ENCODE data around the gene TRAPPC1.
"Not testable (repeated sequence)": the region's sequence is repeated elsewhere in the genome, so short reads cannot be mapped to it uniquely, and the experiment has no call there.

TRAPPC1 gene, protein sequence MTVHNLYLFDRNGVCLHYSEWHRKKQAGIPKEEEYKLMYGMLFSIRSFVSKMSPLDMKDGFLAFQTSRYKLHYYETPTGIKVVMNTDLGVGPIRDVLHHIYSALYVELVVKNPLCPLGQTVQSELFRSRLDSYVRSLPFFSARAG

DNA sequence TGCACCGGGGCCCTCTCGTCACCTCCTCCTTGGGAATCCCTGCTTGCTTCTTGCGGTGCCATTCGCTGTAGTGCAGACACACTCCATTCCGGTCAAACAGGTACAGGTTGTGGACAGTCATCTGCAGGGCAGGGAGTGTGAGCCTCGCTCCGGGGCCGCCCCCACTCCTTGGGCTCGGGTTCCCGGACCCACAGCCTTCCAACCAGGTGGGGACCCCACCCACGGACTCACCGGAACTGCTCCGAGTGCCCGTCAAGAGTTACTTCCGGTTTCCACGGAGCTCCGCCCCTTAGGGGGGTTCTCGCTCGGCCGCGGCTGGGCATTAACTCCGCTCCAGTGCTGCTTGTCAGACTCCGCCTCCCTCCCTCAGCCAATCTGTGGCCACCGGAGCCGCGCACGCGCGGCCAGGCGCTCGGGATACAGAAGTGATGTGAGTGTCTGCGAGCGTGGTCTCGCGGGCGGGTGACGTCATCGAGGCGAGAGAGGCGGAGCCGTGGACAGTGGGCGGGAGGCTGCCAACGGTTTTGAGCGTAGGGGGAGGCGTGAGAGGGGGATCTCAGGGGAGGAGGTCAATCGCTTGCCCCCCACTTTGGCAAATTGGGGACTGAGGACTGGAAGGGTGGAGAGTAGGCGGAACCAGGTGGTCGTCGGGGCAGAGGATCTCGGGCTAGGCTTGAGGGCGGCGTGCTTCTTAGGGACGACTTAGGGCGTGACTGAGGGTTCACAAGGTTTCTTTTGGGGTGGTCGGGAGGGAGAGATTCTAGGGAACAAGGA lies at the start of gene TRAPPC1, which contains the start of gene CNTROB:
TSS of gene TRAPPC1 (minus strand) at position 238 of the 774 bp plus-strand sequence. CDS start at position 121, 117 bp downstream.
TSS of gene CNTROB (plus strand) at position 498 of the 774 bp plus-strand sequence. CDS start 874 bp downstream, outside the sequence.
- DNase-seq: peak; percentile 99

DNA sequence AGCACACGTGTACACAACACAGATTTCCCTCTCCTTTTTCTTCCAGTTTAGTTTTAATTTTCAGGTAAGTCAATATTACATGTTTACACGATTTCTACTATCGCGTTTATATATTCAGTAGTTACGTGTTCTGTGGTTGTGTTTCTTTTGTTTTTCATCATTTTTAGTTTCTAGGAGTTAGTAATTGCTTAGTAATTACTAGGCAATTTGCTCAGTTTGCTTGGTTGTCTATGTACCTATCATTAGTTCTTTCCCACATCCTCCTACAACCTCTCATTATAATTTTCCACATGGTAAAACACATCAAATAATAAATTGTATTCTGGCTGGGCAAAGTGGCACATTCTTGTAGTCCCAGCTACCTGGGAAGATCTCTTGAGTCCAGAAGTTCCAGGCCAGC lies 46.1 kb upstream of the TRAPPC1 start:
- no peak for DNase-seq

DNA sequence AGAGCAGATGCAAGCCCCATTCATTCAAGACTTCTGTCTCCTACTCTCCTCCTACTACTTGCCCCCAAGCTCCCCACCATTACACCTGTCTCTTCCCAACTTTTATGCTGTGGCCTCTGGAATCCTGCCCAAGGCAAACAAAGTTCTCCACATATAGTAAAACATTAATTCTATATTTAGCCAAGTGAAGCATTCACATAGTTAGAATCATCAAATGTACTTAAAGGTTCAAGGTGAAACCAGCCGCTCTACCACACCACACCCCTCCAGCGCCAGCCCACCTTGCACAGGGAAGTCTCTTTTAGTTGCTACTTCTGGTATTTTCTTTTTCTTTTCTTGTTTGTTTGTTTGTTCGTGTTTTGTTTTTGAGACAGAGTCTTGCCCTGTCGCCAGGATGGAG lies 45.3 kb upstream of the TRAPPC1 start:
- no peak for DNase-seq

DNA sequence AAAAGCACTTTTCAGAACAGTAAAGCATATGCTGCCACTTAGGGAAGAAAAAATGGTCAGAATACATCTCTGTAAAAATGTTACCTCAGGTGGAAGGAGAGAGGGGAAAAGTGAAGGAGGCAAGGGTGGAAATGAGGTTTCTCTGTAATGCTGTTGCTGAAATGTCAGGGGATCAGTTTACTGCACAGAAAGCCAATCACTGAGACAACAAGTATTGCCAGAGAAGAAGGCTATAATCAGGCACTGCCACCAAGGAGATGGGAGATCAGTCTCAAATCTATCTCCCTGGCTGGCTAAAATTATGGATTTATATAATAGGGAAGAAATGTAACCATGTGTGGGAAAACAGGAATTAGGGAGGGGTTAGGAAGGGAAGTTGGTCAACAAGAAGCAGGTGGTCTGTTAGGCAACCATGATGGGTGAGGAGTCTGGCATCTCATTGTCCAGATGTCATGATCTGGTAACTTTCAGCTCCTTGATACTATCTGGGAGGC lies 42.9 kb upstream of the TRAPPC1 start:
- DNase-seq: no peak

DNA sequence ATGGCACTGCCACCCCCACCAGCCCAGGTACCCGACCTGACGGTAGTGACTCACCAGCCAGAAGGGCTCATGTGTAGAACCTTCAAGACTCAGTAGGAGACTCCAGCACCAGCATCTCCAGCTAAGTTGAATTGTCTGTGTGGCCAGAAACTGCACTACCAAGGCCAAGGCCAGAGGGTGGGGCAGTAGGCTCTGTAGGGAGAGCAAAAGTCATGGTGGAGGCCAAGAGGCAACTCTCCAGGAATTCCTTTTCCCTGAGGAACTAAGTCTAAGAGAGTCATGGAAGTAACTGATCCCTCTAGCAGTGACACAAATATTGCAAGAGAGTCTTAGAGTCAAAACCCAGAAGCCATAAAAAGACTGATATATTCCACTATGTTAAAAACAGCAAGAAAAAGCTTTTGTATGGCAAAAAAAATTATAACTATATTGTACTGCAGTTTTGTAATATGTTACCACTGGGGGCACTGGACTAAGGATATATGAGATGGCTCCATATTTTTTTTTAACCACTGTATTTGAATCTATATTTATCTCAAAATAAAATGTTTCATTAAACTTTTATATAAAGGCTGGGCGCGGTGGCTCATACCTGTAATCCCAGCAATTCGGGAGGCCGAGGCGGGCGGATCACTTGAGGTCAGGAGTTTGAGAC lies 40.5 kb upstream of the TRAPPC1 start:
- DNase-seq: no peak

DNA sequence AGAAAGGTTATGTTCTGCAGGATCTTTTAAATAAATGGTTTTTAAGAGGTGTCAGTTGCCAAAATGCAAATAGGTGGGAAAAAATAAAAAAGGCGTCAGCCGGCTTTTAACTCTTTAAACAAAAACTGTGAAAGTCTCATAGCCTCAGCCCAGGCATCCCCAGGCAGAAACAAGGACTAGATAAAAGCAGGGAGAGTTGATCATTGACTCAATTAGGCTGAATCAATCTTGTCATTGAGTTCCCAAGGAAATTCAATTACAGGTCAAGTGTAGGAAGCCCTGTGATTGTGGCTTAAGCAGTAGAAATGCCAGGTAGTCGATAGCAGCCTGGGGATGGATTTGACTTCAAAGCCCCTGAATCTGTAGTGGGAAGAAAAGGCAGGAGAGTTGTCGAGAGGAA lies 39.9 kb upstream of the TRAPPC1 start:
- no peak for DNase-seq

DNA sequence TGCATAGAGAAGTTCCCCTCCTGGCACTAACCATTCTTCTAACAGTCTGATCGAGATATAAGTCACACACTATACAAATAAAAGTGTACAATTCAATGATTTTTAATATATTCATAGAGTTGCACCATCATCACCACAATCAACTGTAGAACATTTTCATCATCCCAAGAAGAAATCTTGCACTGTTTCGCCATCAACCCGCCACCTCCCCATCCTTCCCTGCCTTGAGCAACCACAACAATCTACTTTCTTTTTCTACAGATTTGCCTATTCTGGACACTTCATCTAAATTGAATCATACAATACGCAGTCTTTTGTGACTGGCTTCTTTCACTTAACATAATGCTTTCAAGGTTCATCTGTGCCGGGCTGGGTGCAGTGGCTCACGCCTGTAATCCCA lies 37.7 kb upstream of the TRAPPC1 start:
- DNase-seq: no peak

DNA sequence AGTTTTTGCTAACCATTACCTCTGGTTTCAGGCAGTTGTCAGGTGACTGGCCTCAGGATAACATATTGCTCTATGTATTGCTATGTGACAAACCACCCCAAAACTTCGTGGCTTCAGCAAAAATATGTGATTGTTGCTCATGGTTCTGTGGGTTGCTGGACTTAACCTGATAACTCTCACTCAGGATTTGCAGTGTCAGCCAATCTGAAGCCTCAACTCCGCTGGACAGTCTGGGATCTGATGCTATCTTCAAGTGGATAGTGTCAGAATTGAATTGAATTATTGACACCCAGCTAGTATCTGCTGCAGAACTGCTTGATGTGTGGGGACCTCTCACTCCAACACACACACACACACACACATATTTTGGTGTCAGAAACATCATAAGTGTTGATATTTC lies 36.0 kb upstream of the TRAPPC1 start:
- DNase-seq: no peak

DNA sequence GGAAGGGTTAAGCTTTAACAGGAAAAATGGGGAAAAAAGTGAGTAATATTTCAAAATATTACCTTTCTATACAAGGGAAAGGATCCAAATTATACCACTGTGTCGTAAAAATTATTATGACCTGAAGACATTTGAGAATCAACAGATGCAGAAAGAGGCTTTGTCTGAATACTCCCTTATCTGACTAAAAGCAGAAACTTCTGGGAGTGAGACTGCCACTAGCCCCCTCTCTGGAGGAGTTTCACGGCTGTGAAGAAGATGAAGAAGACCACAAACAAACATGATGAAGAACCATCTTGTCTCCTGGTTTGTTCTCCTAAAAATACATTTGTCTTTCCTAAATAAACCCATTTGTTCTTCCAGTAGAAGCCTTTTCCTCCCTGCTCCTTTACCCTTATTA lies 29.7 kb upstream of the TRAPPC1 start:
- DNase-seq: no peak

DNA sequence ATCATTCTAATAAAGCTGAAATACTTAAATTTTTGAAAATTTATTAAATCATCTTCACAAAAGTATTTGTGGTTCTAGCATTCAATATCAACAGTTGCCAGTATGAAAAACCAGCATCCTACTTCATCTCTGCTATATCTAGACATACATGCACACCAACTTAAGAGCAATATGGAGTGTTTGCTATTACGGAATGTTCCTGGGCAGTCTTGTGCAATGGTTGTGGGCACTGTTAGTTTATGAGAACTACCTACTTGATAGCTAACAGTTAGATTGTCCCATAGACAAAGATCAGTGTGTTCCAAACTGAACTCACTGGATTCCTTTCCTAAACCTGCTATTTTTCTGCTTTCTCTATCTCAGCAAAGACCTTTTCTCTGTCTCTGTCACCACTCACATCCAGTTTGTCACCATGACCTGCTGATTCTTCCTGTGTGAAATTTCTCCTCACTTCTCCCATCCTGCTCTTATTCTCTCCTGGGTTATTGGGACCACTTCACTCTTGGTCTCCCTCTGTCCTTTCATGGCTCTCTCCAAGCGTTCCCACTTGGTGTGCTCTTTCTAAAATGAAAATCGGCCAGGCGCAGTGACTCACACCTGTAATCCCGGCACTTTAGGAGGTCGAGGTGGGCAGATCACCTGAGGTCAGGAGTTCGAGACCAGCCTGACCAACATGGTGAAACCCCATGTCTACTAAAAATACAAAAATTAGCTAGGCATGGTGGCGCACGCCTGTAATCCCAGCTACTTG lies 27.9 kb upstream of the TRAPPC1 start:
- DNase-seq: no peak

DNA sequence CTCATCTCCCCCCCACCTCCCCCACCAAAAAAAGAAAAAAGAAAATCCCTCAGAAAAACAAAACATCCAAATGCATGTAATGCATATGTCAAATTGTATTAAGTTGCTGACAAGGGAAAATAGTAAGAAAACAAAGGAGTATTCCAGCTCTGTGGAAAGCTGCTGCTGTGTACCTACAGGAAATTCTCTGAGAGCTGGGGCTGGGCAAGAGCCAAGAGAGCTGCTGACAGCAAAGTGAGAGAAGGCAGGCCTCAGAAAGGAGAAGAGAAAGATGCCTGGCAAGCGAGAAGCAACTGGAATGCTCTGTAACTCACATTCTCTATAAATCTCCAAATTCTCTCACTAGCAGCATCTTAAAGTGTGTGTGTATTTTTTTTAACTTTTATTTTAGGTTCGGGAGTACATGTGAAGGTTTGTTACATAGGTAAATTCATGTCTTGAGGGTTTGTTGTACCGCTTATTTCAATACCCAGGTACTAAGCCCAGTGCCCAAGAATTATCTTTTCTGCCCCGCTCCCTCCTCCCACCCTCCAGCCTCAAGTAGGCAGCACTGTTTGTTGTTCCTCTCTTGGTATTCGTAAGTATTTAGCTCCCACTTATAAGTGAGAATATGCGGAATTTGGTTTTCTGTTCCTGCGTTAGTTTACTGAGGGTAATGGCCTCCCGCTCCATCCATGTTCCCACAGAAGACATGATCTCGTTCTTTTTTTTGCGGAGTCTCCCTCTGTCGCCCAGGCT lies 24.7 kb upstream of the TRAPPC1 start:
- DNase-seq: no peak

DNA sequence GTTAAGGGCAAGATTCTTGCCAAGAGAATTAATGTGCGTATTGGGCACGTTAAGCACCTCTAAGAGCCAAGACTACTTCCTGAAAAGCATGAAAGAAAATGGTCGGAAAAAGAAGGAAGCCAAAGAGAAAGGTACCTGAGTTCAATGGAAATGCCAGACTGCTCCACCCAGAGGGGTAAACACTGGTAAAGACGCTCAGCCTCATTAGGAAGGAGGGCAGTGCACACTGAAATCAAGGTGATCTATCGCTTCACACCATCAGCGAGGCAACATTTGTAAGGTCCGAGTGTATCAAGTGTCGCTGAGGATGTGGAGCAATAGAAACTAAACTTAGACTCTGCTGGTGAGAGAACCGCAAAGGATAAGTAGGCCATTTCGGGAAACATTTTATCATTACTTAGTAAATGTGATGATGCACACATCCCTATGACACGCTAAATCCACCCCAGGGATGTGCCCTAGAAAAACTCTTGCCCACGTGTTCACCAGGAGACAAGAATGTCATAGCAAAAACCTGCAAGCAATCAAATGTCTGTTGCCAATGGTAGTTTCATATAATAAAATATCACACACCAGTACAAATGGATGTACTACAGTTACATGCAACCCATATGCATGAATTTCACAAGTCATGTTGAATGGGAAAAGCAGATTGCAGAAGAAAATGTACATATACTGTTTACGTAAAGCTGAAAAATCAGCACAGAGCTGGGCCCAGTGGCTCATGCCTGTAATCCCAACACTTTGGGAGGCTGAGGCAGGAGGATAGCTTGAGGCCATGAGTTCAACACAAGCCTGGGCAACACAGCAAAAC lies 23.9 kb upstream of the TRAPPC1 start:
- DNase-seq: no peak

DNA sequence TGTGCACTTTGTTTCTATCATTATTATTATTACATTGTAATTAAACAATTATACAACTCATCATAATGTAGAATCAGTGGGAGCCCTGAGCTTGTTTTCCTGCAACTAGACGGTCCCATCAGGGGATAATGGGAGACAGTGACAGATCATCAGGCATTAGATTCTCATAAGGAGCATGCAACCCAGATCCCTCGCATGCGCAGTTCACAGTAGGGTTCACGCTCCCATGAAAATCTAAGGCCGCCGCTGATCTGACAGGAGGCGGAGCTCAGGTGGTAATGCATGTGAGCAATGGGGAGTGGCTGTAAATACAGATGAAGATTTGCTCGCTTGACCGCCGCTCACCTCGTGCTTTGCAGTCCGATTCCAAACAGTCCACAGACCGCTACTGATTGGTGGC lies 21.5 kb upstream of the TRAPPC1 start:
- DNase-seq: not testable (repeated sequence)

DNA sequence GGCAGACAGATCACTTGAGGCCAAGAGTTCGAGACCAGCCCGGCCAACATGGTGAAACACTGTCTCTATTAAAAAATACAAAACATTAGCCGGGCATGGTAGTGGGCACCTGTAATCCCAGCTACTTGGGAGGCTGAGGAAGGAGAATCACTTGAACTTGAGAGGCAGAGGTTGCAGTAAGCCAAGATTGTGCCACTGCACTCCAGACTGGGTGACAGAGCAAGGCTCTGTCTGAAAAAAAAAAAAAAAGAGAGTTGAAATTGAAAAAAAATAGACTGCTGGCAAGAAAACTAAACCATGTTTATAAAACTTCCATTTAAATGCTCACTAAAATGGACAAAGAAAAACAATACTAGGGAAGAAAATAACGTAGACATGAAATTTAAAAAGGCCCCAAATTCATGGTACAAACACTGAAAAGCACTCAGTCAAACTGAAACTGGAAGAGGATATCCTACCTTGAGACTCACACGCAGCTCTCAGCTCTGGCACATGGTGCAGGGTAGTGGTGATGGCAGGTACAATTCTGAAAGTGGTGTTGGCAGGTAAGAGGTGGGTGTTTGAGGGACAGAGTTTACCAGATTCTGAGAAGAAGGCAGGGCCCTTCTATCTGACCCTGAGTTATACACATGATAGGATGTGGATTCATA lies 19.5 kb upstream of the TRAPPC1 start:
- DNase-seq: no peak

DNA sequence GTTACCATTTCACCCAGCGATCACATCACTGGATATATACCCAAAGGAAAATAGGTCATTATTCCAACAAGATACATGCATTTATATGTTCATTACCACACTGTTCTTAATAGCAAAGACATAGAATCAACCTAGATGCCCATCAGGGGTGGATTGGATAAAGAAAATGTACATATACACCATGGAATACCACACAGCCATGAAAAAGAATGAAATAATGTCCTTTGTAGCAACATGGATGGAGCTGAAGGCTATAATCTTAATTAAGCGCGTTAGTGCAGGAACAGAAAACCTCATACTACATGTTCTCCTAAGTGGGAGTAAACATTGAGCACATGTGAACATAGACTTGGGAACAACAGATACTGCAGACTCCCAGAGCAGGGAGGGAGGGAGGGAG lies 18.8 kb upstream of the TRAPPC1 start:
- no peak for DNase-seq

DNA sequence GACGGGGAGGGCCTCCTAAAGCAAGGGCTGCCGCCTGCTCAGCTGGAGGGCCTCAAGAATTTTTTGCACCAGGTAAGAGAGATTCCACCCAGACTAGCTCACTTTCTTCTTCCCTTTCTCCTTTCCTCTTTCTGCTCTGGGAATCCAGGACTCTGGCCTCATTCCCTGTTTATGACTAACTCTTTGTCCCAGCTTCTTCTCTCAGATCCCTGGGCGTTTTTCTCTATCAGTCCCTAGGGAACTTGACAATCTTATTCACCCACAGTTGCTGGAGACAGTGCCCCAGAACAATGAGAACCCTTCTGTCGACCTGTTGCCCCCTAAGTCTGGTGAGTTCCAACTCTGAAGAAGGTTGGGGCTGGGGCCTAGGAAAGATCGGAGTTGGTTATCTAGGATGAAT lies 15.9 kb upstream of the TRAPPC1 start:
- DNase-seq: no peak

DNA sequence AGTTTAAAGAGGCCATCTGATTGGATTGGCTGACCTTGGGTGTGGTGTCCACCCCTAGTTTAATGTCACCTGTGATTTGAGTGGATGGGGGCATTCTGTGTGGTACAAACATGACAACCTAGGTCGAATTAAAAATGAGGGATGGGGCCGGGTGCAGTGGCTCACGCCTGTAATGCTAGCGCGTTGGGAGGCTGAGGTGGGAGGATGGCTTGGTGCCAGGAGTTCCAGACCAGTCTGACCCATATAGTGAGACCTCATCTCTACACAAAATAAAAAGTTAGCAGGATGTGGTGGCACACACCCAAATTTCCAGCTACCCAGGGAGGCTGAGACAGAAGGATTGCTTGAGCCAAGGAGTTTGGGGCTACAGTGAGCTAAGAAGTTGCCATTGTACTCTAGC lies 14.7 kb upstream of the TRAPPC1 start:
- DNase-seq: no peak

DNA sequence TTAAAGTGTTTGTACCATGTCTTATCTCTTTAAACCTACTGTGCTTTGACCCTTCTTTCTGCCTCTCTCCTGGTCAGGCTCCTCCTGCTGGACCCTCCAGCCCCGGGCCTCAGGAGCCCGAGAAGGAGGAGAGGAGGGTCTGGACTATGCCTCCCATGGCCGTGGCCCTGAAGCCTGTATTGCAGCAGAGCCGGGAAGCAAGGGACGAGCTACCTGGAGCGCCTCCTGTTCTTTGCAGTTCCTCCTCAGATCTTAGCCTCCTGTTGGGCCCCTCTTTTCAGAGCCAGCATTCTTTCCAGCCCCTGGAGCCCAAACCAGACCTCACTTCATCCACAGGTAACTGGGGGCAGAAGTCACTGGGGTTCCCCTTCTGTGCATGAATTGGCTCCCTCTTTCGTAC lies 13.9 kb upstream of the TRAPPC1 start:
- DNase-seq: no peak

DNA sequence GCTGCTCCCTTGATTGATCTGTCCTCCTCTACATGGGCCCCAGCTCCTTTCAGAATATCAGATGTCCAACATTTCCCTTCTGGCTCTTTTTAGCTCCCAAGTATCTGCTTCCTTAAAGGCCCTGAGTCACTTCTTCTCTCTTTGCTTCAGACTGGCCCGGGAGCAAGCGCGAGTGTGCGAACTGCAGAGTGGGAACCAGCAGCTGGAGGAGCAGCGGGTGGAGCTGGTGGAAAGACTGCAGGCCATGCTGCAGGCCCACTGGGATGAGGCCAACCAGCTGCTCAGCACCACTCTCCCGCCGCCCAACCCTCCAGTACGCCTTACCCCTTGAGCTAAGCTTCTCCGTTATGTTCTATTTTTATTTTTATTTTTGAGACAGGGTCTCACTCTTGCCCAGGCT lies 12.6 kb upstream of the TRAPPC1 start:
- DNase-seq: no peak

DNA sequence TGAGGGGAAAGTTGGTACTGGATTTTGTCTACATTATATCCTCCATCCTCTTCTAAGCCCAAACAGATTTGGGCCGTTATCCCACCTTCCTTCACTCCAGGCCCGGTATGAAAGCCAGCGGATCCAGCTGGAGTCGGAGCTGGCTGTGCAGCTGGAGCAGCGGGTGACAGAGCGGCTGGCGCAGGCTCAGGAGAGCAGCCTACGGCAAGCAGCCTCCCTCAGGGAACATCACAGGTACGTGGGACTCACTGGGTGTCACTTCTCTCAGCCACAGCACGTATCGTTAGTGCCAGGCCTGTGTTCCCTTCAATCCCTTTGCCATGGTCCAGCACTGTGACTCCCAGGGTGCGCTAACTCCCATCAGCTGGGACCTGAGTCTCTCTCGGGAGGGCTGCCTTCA lies 11.5 kb upstream of the TRAPPC1 start:
- DNase-seq: no peak

DNA sequence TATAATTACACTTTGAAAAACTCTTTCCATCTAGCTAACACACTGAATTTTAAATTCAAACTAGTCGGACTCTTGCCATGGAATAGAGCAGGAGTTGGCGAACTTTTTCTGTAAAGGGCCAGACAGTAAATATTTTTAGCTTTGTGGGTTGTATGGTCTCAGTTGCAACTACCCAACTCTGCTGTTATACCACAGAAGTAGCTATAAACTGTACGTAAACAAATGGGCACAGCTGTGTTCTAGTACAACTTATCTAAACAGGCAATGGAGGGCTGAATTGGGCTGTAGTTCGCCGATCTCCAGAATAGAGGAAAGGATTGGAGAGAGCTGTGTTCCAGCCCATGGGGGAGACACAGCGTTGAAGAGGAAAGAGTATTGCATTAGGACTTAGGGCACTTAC lies 9.0 kb upstream of the TRAPPC1 start:
- no peak for DNase-seq
